ENCODE data around the gene DIDO1.

The DIDO1 gene

DNA sequence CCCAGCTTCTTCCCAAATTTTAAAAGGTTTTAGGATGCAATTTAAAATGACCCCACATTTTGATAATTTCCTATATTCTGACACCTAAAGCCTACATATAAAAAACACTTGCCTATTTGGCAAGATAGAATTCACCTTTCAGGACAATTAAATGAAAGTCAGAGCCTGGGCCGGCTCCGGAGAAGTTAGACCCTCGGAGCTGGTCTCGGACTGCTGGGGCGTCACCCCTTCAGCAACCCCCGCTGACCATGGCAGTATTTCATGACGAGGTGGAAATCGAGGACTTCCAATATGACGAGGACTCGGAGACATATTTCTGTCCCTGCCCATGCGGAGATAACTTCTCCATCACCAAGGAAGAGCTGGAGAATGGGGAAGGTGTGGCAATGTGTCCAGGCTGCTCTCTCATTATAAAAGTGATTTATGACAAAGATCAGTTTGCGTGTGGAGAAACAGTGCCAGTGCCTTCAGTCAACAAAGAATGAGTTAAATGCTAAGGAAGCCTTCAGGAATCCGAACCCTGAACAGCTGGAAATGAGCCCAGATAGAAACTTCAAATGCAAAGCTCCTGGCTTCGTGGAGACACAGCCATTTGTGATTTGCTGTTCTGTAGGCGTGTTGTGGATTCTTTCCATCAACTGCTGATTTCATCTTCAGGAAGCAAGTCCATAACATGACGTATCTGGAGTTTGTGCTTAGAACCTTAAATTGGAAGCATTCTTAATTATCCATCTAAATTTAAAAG lies 80.7 kb downstream of the DIDO1 start:
- DNase-seq (ENCODE audit: low spot score) = no peak
- TF ChIP-seq, protein P1, sequence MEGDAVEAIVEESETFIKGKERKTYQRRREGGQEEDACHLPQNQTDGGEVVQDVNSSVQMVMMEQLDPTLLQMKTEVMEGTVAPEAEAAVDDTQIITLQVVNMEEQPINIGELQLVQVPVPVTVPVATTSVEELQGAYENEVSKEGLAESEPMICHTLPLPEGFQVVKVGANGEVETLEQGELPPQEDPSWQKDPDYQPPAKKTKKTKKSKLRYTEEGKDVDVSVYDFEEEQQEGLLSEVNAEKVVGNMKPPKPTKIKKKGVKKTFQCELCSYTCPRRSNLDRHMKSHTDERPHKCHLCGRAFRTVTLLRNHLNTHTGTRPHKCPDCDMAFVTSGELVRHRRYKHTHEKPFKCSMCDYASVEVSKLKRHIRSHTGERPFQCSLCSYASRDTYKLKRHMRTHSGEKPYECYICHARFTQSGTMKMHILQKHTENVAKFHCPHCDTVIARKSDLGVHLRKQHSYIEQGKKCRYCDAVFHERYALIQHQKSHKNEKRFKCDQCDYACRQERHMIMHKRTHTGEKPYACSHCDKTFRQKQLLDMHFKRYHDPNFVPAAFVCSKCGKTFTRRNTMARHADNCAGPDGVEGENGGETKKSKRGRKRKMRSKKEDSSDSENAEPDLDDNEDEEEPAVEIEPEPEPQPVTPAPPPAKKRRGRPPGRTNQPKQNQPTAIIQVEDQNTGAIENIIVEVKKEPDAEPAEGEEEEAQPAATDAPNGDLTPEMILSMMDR (IDR thresholded peaks at IDR 0.05) = no peak
- Histone ChIP-seq H3K4me3 (no peak overlapping the region), H3K27ac (no peak overlapping the region)

DNA sequence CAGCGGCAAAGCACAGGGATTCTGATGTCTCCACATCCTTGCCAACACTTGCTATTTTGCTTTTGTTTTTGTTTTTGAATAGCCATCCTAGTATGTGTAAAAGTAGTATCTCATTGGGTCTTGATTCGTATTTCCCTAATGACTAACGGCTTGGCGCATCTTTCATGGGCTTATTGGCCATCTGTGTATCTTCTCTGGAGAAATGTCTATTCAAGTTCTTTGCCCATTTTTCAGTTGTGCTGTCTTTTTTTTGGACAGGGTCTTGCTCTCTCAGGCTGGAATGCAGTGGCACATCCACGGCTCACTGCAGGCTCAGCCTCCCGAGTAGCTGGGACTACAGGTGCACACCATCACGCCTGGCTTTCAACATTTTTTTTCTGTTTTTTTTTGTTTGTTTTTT lies 82.1 kb downstream of the DIDO1 start:
- DNase-seq (ENCODE audit: low spot score) = no peak

DNA sequence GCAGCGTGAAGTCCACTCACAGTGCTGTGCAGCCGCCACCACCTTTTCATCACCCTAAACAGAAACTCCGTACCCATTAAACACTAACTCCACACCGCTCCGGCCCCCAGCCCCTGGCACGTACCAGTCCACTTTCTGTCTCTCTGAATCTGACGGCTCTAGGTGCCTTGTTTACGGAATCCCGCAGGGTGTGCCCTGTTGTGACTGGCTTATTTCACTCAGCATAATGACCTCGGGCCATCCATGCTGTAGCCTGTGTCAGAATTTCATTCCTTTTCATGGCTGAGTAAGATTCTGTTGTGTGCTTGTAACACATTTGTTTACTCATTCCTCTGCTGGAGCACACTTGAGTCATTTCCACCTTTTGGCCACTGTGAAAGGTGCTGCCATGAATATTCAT lies 82.6 kb downstream of the DIDO1 start:
- no peak for DNase-seq (ENCODE audit: low spot score)
- TF ChIP-seq, protein P1 (IDR thresholded peaks at IDR 0.05) = no peak
- no peak overlapping the region for H3K27ac ChIP-seq
- H3K4me3 ChIP-seq = no peak overlapping the region

More for the DNA sequence above, 82.1 kb downstream of the DIDO1 start:
- no peak overlapping the region for H3K27ac ChIP-seq
- H3K4me3 ChIP-seq = no peak overlapping the region
- TF ChIP-seq, protein P1 (IDR thresholded peaks at IDR 0.05) = no peak

DNA sequence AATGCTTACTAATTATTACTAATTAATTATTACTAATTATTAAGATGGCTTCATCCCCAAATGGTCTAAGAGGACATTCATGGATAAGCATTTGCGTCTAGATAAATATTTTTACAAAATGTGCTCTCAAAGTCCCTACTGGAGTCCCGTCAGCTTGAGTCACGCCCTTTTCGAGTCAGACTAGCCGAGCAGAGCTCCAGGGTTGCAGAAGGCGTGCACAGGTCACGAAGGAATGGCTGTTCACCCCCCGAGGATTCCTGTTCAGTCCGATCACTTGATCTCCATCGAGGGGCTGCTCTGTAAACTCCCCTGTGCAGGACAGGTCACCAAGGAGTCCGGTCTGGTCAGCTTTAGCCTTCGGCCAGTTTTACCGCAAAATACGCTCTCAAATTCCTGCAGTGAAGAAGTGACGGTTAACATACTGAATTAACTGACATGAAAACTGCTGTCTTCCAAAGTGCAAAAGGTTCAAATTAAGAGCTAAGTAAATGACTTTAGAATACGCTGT lies 84.5 kb downstream of the DIDO1 start:
- H3K4me3 ChIP-seq = no peak overlapping the region
- TF ChIP-seq, protein P1 (IDR thresholded peaks at IDR 0.05) = no peak
- no peak for DNase-seq (ENCODE audit: low spot score)

DNA sequence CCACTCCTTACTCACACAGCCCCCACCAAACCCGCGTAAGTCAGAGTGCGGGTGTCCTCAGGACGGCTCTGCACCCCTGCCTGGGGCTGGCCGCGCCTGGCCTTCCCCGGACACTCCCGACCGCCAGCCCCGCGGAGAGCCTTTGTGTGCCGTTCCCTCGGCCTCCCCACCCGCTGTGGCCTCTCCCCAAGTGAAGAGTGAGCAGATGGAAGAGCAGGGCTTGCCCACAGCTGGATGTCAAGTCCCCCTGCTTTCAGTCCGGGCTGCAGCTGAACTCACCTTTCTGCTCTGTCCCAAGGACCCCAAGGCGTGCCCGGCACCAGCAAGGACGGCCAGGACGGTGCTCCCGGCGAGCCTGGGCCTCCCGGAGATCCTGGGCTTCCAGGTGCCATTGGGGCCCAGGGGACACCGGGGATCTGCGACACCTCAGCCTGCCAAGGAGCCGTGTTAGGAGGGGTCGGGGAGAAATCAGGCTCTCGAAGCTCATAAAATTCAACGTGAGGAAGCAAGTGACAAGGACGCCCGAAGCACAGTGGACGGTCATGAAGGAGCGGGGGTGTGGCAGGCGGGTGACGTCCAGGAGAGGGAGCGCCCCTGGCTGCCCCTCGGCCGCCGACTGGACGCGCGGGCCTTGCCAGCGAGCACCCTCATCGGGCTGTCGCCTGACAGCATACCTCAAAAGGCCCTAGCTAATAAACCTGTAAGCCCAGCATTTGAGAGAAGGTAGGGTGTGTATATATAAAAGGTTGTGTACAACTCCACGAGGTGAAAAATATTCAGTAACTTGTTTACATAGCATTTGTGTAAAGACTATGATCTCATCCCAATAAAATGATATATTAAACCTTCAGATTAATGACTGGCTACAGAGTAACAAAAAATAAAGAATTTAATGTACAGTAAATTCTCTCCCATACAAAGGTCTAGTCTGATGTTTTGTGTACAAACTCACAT lies 85.8 kb downstream of the DIDO1 start:
- DNase-seq (ENCODE audit: low spot score) = no peak
- TF ChIP-seq, protein P1 (IDR thresholded peaks at IDR 0.05) = no peak
- Histone ChIP-seq H3K4me3 (no peak overlapping the region), H3K27ac (no peak overlapping the region)

More for the DNA sequence above, 84.5 kb downstream of the DIDO1 start:
- no peak overlapping the region for H3K27ac ChIP-seq

DNA sequence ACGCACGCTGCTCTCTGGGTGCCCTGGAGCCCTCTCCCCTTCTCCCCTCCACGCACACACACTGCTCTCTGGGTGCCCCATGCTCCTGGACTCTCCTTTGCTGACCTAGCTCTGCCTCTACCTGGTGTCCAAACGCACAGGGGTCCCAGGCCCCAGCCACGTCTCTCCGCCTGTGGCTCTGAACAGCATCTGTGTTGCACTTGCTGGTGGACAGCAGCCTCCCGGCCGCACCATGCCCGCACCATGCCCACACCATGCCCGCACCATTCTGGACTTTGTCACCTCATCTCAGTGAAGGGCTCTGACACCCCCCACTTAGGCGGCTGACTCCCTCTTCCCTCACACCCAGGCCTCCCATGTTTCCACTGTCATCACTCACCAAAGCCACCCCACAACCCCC lies 86.5 kb downstream of the DIDO1 start:
- Histone ChIP-seq H3K27ac (no peak overlapping the region), H3K4me3 (no peak overlapping the region)
- TF ChIP-seq, protein P1 (IDR thresholded peaks at IDR 0.05) = no peak
- DNase-seq (ENCODE audit: low spot score) = no peak

Data from coronary artery (tissue), 2 donors.